Erythroblast (primary cell): Measurements from ENCODE around the gene HOPX.
"Not testable (repeated sequence)": the region's sequence is repeated elsewhere in the genome, so short reads cannot be mapped to it uniquely, and the experiment has no call there.

Source experiments
- GATA1 ChIP-seq: IDR thresholded peaks from 2 replicates; pipeline ENCODE4 v1.6.1; 2011; ENCODE audit warnings: low read depth, mild to moderate bottlenecking, control low read depth, low read length, moderate library complexity
- POLR2A ChIP-seq: IDR thresholded peaks from 2 replicates; pipeline ENCODE4 v1.6.1; 2011; ENCODE audit warnings: mild to moderate bottlenecking, low read length

DNA sequence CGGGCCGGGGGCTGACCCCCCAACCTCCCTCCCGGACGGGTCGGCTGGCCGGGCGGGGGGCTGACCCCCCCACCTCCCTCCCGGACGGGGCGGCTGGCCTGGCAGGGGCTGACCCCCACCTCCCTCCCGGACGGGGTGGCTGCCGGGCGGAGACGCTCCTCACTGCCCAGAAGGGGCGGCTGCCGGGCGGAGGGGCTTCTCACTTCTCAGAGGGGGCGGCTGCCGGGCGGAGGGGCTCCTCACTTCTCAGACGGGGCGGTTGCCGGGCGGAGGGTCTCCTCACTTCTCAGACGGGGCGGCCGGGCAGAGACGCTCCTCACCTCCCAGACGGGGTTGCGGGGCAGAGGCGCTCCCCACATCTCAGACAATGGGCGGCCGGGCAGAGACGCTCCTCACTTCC lies 12.4 kb upstream of the HOPX start:
- TF ChIP-seq POLR2A, GATA1: not testable (repeated sequence)
